Amygdala (tissue), 56 donors: Measurements from ENCODE around the gene SCML1.

Experiments used
- DNase-seq, 56 donors: peaks; one replicate each; lab custom pipeline; 2025; lab: John Stamatoyannopoulos, UW

The SCML1 gene

GRCh38 chrX:17787557-17787956 lies 50.3 kb downstream of the SCML1 start:
- no peak for DNase-seq

- peak in 24 of 56 donors; percentile 0 to 47 (median 4) for DNase-seq
Observed at GRCh38 chrX:17788439-17788838, 51.1 kb downstream of the SCML1 start.

GRCh38 chrX:17788956-17789562 lies 51.8 kb downstream of the SCML1 start:
- DNase-seq = no peak

- DNase-seq = peak in 8 of 56 donors; percentile 0 to 31 (median 4)
Observed at GRCh38 chrX:17792826-17793225, 55.5 kb downstream of the SCML1 start.

GRCh38 chrX:17798921-17799320 lies 61.6 kb downstream of the SCML1 start:
- no peak for DNase-seq

- no peak for DNase-seq
Observed at GRCh38 chrX:17801431-17801830, 64.1 kb downstream of the SCML1 start.

- DNase-seq = no peak
Observed at GRCh38 chrX:17802756-17803155, 65.5 kb downstream of the SCML1 start.

GRCh38 chrX:17803449-17803848 lies 66.2 kb downstream of the SCML1 start:
- no peak for DNase-seq
